GM18502 (cell line): ENCODE measurements around the gene PPHLN1.

Source experiments
- ATAC-seq: cut with Tn5 transposase; IDR thresholded peaks from one replicate; pipeline ENCODE4 v1.9.1; 2021; ENCODE audit warnings: mild to moderate bottlenecking; ENCODE audit not compliant: unreplicated experiment, poor library complexity

The PPHLN1 gene

GRCh38 chr12:42428850-42429249 is 102.9 kb downstream of the PPHLN1 start:
- no peak for ATAC-seq

- no peak for ATAC-seq
Observed at GRCh38 chr12:42432517-42433140, 106.7 kb downstream of the PPHLN1 start.

- no peak for ATAC-seq
Observed at GRCh38 chr12:42440608-42441007, 114.6 kb downstream of the PPHLN1 start.

GRCh38 chr12:42442311-42442759 is 116.4 kb downstream of the PPHLN1 start:
- no peak for ATAC-seq

- no peak for ATAC-seq
Observed at GRCh38 chr12:42442888-42443287, 116.9 kb downstream of the PPHLN1 start.

- ATAC-seq: no peak
Observed at GRCh38 chr12:42444192-42444943, 118.4 kb downstream of the PPHLN1 start.

- ATAC-seq: no peak
Observed at GRCh38 chr12:42445891-42446290, 119.9 kb downstream of the PPHLN1 start.

- ATAC-seq: no peak
Observed at GRCh38 chr12:42446761-42447160, 120.8 kb downstream of the PPHLN1 start.

- ATAC-seq: no peak
Observed at GRCh38 chr12:42447371-42447786, 121.4 kb downstream of the PPHLN1 start.

- no peak for ATAC-seq
Observed at GRCh38 chr12:42448841-42449240, 122.9 kb downstream of the PPHLN1 start.

- no peak for ATAC-seq
Observed at GRCh38 chr12:42450248-42450647, 124.3 kb downstream of the PPHLN1 start.

- no peak for ATAC-seq
Observed at GRCh38 chr12:42458575-42458974, 132.6 kb downstream of the PPHLN1 start.

GRCh38 chr12:42459336-42459847 is 133.4 kb downstream of the PPHLN1 start:
- no peak for ATAC-seq

GRCh38 chr12:42462486-42462885 is 136.5 kb downstream of the PPHLN1 start:
- no peak for ATAC-seq

GRCh38 chr12:42463671-42464070 is 137.7 kb downstream of the PPHLN1 start:
- no peak for ATAC-seq

- peak; percentile 26 for ATAC-seq
Observed at GRCh38 chr12:42468341-42468821, 142.4 kb downstream of the PPHLN1 start.

GRCh38 chr12:42468921-42469320 is 143.0 kb downstream of the PPHLN1 start:
- peak; percentile 12 for ATAC-seq

- ATAC-seq: peak; percentile 97
Observed at GRCh38 chr12:42469355-42470175, 143.6 kb downstream of the PPHLN1 start.

GRCh38 chr12:42472376-42472775 is 146.4 kb downstream of the PPHLN1 start:
- ATAC-seq: no peak

GRCh38 chr12:42473130-42473529 is 147.2 kb downstream of the PPHLN1 start:
- ATAC-seq: no peak

- ATAC-seq: no peak
Observed at GRCh38 chr12:42473561-42473960, 147.6 kb downstream of the PPHLN1 start.
